IPS-15b (cell line): Measurements from ENCODE around the gene CLEC3A.
A peak's percentile ranks its signal among the peaks of the same experiment; 100 is the strongest.
"Not testable (repeated sequence)": the region's sequence is repeated elsewhere in the genome, so short reads cannot be mapped to it uniquely, and the experiment has no call there.

Experiments used
- H3K27me3 ChIP-seq: one replicate; pipeline ENCODE4 v1.6.1; 2013; ENCODE audit warnings: low read length; ENCODE audit not compliant: control insufficient read depth, insufficient read depth
- H3K36me3 ChIP-seq: one replicate; pipeline ENCODE4 v1.6.1; 2013; ENCODE audit warnings: low read length; ENCODE audit not compliant: control insufficient read depth, insufficient read depth
- H3K4me1 ChIP-seq: one replicate; pipeline ENCODE4 v1.6.1; 2013; ENCODE audit warnings: mild to moderate bottlenecking, low read length; ENCODE audit not compliant: control insufficient read depth, insufficient read depth
- H3K4me3 ChIP-seq: one replicate; pipeline ENCODE4 v1.5.1; 2013; ENCODE audit warnings: low read depth, low read length
- H3K9ac ChIP-seq: one replicate; pipeline ENCODE4 v1.6.1; 2013; ENCODE audit warnings: low read depth, mild to moderate bottlenecking, low read length
- H3K9me3 ChIP-seq: one replicate; pipeline ENCODE4 v1.6.1; 2013; ENCODE audit warnings: mild to moderate bottlenecking, low read length; ENCODE audit not compliant: control insufficient read depth, insufficient read depth

The CLEC3A gene

GRCh38 chr16:78040396-78040795 is 18.0 kb downstream of the CLEC3A start:
- no peaks in the 10 kb centered on the region for H3K4me1 ChIP-seq
- no peaks in the 10 kb centered on the region for H3K36me3 ChIP-seq
- no peak overlapping the region for H3K9ac ChIP-seq
- no peaks in the 10 kb centered on the region for H3K27me3 ChIP-seq
- no peak overlapping the region for H3K4me3 ChIP-seq
- H3K9me3 ChIP-seq, result no peaks in the 10 kb centered on the region

GRCh38 chr16:78045865-78046581 is 23.7 kb downstream of the CLEC3A start:
- Histone ChIP-seq H3K4me3 (no peak overlapping the region), H3K9ac (no peak overlapping the region), H3K36me3 (no peaks in the 10 kb centered on the region), H3K4me1 (no peaks in the 10 kb centered on the region), H3K27me3 (peaks cover 14% of the 10 kb centered on the region), H3K9me3 (no peaks in the 10 kb centered on the region)

- no peak overlapping the region for H3K4me3 ChIP-seq
- H3K4me1 ChIP-seq, result no peaks in the 10 kb centered on the region
- H3K27me3 ChIP-seq, result peaks cover 18% of the 10 kb centered on the region
- no peak overlapping the region for H3K9ac ChIP-seq
- no peaks in the 10 kb centered on the region for H3K36me3 ChIP-seq
- H3K9me3 ChIP-seq, result no peaks in the 10 kb centered on the region
Measured at GRCh38 chr16:78048319-78048718, 26.0 kb downstream of the CLEC3A start.

- H3K4me1 ChIP-seq, result no peaks in the 10 kb centered on the region
- H3K36me3 ChIP-seq, result no peaks in the 10 kb centered on the region
- H3K27me3 ChIP-seq, result peaks cover 20% of the 10 kb centered on the region
- no peak overlapping the region for H3K4me3 ChIP-seq
- no peak overlapping the region for H3K9ac ChIP-seq
- no peaks in the 10 kb centered on the region for H3K9me3 ChIP-seq
Measured at GRCh38 chr16:78050734-78051400, 28.5 kb downstream of the CLEC3A start.

- Histone ChIP-seq H3K27me3 (peaks cover 7% of the 10 kb centered on the region), H3K9me3 (no peaks in the 10 kb centered on the region), H3K36me3 (no peaks in the 10 kb centered on the region), H3K9ac (no peak overlapping the region), H3K4me3 (no peak overlapping the region), H3K4me1 (no peaks in the 10 kb centered on the region)
Measured at GRCh38 chr16:78057803-78058564, 35.6 kb downstream of the CLEC3A start.

- H3K4me3 ChIP-seq, result not testable (repeated sequence)
Measured at GRCh38 chr16:78059806-78060205, 37.5 kb downstream of the CLEC3A start.

GRCh38 chr16:78060295-78060694 is 37.9 kb downstream of the CLEC3A start:
- Histone ChIP-seq H3K4me1 (peaks cover 7% of the 10 kb centered on the region), H3K9ac (no peak overlapping the region), H3K27me3 (peaks cover 10% of the 10 kb centered on the region), H3K4me3 (no peak overlapping the region), H3K36me3 (no peaks in the 10 kb centered on the region), H3K9me3 (no peaks in the 10 kb centered on the region)

More at GRCh38 chr16:78059806-78060205, 37.5 kb downstream of the CLEC3A start:
- H3K9ac ChIP-seq, H3K4me1 ChIP-seq, H3K9me3 ChIP-seq, H3K36me3 ChIP-seq: not testable (repeated sequence)
- H3K27me3 ChIP-seq, result peaks cover 10% of the 10 kb centered on the region

- H3K27me3 ChIP-seq, result peaks cover 10% of the 10 kb centered on the region
- H3K4me3 ChIP-seq, result no peak overlapping the region
- no peaks in the 10 kb centered on the region for H3K9me3 ChIP-seq
- H3K36me3 ChIP-seq, result no peaks in the 10 kb centered on the region
- H3K9ac ChIP-seq, result no peak overlapping the region
- peaks cover 7% of the 10 kb centered on the region for H3K4me1 ChIP-seq
Measured at GRCh38 chr16:78060809-78061208, 38.5 kb downstream of the CLEC3A start.

- Histone ChIP-seq H3K9me3 (no peaks in the 10 kb centered on the region), H3K27me3 (peaks cover 24% of the 10 kb centered on the region), H3K4me3 (no peak overlapping the region), H3K4me1 (peaks cover 16% of the 10 kb centered on the region), H3K36me3 (no peaks in the 10 kb centered on the region), H3K9ac (no peak overlapping the region)
Measured at GRCh38 chr16:78065319-78065718, 43.0 kb downstream of the CLEC3A start.

- Histone ChIP-seq H3K9ac (no peak overlapping the region), H3K9me3 (no peaks in the 10 kb centered on the region), H3K36me3 (no peaks in the 10 kb centered on the region), H3K4me1 (peaks cover 21% of the 10 kb centered on the region), H3K27me3 (peaks cover 46% of the 10 kb centered on the region), H3K4me3 (no peak overlapping the region)
Measured at GRCh38 chr16:78069913-78070312, 47.6 kb downstream of the CLEC3A start.

- H3K27me3 ChIP-seq, result peaks cover 56% of the 10 kb centered on the region
- H3K4me3 ChIP-seq, result peak overlapping the region; percentile 18
- no peaks in the 10 kb centered on the region for H3K9me3 ChIP-seq
- no peaks in the 10 kb centered on the region for H3K36me3 ChIP-seq
- peaks cover 21% of the 10 kb centered on the region for H3K4me1 ChIP-seq
- H3K9ac ChIP-seq, result no peak overlapping the region
Measured at GRCh38 chr16:78072275-78072674, 49.9 kb downstream of the CLEC3A start.
